ENCODE measurements around the gene NINL. TPM values are rescaled to one million over a fixed set of nuclear protein-coding genes. Genes with fewer than 3 reads are reported as not detected.

Gene NINL
- total RNA-seq, 4 donors from 2014 or later: 4.0 to 16.5 (median 7.9) TPM

DNA sequence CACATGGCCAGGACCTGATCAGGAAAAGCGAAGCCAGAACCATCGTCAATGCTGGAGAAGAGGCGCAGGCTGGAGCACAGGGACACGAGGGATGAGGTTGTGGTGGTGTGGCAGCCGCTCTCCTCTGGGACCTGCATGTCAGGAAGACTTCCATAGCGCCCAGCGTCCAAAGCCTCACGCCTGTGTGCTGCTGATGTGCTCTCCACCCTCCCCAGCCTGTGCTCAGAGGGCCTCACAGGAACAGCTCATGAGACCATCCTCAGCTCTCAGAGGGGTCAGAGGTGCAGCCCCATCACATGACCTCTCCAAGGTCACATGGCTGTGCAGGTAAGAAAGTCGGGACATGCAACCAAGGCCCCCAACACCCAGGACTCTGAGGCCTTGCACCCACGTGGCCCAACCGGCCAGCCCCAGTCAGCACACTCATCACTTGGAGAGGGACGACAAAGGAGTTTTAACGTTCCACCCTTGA is 84.4 kb downstream of the NINL start:
- H3K27me3 ChIP-seq: no peaks in the 10 kb centered on the region
- no peaks in the 10 kb centered on the region for H3K9me3 ChIP-seq
- no peak overlapping the region for H3K4me3 ChIP-seq
- no peaks in the 10 kb centered on the region for H3K36me3 ChIP-seq
- no peaks in the 10 kb centered on the region for H3K4me1 ChIP-seq
- no peak for DNase-seq
- H3K27ac ChIP-seq: no peak overlapping the region
- TF ChIP-seq POLR2A (IDR thresholded peaks at IDR 0.05): no peak
- TF ChIP-seq, protein P1, sequence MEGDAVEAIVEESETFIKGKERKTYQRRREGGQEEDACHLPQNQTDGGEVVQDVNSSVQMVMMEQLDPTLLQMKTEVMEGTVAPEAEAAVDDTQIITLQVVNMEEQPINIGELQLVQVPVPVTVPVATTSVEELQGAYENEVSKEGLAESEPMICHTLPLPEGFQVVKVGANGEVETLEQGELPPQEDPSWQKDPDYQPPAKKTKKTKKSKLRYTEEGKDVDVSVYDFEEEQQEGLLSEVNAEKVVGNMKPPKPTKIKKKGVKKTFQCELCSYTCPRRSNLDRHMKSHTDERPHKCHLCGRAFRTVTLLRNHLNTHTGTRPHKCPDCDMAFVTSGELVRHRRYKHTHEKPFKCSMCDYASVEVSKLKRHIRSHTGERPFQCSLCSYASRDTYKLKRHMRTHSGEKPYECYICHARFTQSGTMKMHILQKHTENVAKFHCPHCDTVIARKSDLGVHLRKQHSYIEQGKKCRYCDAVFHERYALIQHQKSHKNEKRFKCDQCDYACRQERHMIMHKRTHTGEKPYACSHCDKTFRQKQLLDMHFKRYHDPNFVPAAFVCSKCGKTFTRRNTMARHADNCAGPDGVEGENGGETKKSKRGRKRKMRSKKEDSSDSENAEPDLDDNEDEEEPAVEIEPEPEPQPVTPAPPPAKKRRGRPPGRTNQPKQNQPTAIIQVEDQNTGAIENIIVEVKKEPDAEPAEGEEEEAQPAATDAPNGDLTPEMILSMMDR (IDR thresholded peaks at IDR 0.05): no peak

DNA sequence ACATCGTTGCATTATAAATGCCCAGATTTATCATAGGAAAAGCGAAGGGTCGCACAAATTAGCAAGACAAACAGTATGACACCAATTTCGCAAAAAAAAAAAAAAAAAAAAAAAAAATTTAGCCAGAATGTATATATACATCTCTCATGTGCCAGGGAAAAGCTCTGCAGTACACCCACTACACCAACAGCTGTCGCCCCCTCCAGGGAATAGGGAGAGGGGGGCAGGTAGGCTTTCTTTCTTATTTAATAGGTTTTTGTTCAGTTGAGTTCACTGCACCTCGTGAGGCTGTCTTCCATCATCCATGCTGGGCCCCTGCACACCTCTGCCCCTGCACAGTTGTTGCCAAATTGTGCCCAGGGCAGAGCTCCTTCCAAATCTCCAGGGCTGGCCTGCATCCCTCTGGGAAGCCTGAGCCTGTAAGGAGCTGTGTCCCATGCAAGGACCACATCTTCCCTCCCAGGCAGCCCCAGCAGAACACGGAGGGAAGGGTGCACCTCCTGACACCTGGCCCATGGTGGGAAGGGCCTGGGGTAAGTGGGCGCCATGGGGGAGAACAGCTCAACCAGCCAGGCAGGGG is 85.4 kb downstream of the NINL start:
- H3K9me3 ChIP-seq: no peaks in the 10 kb centered on the region
- TF ChIP-seq, protein P1 (IDR thresholded peaks at IDR 0.05): no peak
- no peak for TF ChIP-seq POLR2A (IDR thresholded peaks at IDR 0.05)
- H3K4me1 ChIP-seq: no peaks in the 10 kb centered on the region
- no peak overlapping the region for H3K4me3 ChIP-seq
- no peak overlapping the region for H3K27ac ChIP-seq
- H3K27me3 ChIP-seq: no peaks in the 10 kb centered on the region
- no peak for DNase-seq
- H3K36me3 ChIP-seq: no peaks in the 10 kb centered on the region

DNA sequence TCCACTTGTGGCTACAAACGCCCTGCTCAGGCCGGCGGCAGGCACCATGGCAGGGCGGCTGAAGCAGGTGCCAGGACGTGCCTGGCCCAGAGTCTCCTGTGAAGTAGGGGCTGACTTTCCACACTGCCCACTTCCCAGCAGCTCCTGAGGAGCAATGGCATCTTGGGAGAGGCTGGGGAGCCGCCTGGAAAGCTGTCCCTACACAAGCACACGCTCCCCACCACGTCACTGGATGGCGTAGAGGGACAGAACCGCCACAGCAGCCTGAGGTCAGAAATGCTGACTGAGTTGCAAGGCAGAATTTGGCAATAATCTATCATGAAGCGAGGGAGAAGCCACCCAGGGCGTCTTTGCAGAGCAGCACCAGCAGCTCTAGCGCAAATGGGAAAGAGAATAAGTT is 86.3 kb downstream of the NINL start:
- TF ChIP-seq, protein P1 (IDR thresholded peaks at IDR 0.05): no peak
- no peak for TF ChIP-seq POLR2A (IDR thresholded peaks at IDR 0.05)
- H3K36me3 ChIP-seq: no peaks in the 10 kb centered on the region

DNA sequence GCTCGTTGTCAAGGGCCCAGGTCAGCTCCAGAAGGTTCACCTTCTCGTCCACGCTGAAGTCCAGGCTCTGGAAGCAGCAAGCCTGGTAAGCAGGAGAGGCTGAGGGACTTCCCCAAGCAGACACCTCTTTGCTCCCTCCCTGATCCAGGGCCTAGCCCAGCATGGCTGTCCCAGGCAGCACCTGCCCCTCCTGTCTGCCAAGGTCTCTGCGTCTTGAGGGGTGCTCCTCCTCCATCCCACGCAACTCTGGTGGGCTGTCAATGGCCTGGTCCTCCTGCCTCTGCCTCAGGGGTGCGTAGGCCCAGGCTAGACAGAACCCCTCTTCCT is 87.1 kb downstream of the NINL start:
- Histone ChIP-seq H3K9me3 (no peaks in the 10 kb centered on the region), H3K27ac (no peak overlapping the region), H3K27me3 (no peaks in the 10 kb centered on the region), H3K36me3 (no peaks in the 10 kb centered on the region), H3K4me1 (no peaks in the 10 kb centered on the region), H3K4me3 (no peak overlapping the region)
- TF ChIP-seq, protein P1 (IDR thresholded peaks at IDR 0.05): no peak
- no peak for TF ChIP-seq POLR2A (IDR thresholded peaks at IDR 0.05)
- no peak for DNase-seq

More for the DNA sequence above, 86.3 kb downstream of the NINL start:
- Histone ChIP-seq H3K4me3 (no peak overlapping the region), H3K27ac (no peak overlapping the region), H3K27me3 (no peaks in the 10 kb centered on the region), H3K9me3 (no peaks in the 10 kb centered on the region), H3K4me1 (no peaks in the 10 kb centered on the region)
- DNase-seq: no peak

DNA sequence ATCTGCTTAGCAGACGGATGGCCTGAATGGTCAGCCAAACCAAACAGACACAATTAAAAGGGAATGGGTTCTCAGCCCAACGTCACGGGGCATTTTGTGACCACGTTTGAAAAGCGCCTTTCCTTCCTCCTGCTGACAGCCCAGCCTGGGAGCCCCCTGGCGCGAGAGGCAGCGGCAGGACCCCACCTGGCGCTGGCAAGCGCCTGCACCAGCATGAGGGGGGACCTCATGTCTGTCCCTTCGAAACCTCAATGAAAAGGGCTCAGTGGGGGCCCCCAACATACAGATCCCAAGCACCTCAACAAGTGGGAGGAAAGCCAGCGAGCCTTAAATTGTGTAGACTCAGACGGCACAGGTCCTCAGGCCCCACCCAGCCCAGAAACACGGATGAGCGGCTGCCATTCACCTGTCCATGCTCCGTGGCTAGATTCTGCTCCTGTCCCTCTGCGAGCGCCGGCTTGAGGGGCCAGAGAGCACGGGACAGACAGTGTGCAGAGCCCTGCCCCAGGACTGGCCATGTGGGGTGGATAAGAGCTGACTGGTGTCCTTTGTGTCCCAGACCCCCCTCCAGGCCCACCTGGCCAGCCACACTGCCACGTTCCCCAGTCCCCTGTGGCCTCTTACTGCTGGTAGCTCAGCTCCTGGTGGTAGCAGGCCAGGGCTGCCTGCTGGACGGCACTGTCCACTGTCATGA is 87.6 kb downstream of the NINL start:
- Histone ChIP-seq H3K36me3 (no peaks in the 10 kb centered on the region), H3K27ac (no peak overlapping the region), H3K4me1 (no peaks in the 10 kb centered on the region), H3K4me3 (no peak overlapping the region), H3K9me3 (no peaks in the 10 kb centered on the region), H3K27me3 (no peaks in the 10 kb centered on the region)
- no peak for TF ChIP-seq POLR2A (IDR thresholded peaks at IDR 0.05)
- TF ChIP-seq, protein P1 (IDR thresholded peaks at IDR 0.05): no peak
- DNase-seq: no peak

All from Peyer's patch (tissue), 4 donors.